ENCODE measurements around the gene NT5M.
"Not testable (repeated sequence)": the region's sequence is repeated elsewhere in the genome, so short reads cannot be mapped to it uniquely, and the experiment has no call there.

Gene NT5M

GRCh38 chr17:17280613-17281549 lies 22.3 kb upstream of the NT5M start, which contains the start of gene COPS3:
Gene COPS3 (minus strand): TSS chr17:17281246. CDS start chr17:17281186, 60 bp downstream.
- Histone ChIP-seq H3K27ac (ENCODE audit: low read depth, low read length) (peak within 1 kb of the TSS; percentile 97), H3K9ac (ENCODE audit: low read length) (peak within 1 kb of the TSS; percentile 54), H3K4me3 (ENCODE audit: low read length) (peak within 1 kb of the TSS; percentile 62), H3K27me3 (ENCODE audit: control insufficient read depth, insufficient read depth, low read length) (no peaks in the 10 kb centered on the region), H3K36me3 (ENCODE audit: control insufficient read depth, insufficient read depth, low read length) (no peaks in the 10 kb centered on the region), H3K4me1 (ENCODE audit: control insufficient read depth, insufficient read depth, low read length) (peaks cover 8% of the 10 kb centered on the region)

DNA sequence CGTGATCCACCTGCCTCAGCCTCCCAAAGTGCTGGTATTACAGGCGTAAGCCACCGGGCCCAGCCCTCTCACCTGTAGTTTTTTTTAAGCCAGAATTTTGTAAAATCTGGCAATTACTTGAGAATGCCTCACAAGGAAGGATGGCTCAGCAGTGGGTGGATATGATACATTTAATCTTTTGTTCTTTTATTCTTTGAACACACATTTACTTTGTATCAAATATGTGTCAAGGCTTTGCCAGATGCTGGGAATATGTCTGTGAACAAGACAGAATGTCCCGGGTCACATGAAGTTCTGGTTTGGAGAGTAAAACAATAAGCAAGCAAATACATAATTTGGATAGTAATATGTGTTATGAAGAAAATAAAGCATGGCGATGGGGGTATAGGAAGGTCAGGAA lies 17.2 kb upstream of the NT5M start:
- no peak overlapping the region for H3K4me3 ChIP-seq (ENCODE audit: low read length)
- H3K4me1 ChIP-seq (ENCODE audit: control insufficient read depth, insufficient read depth, low read length), result peaks cover 3% of the 10 kb centered on the region
- no peak overlapping the region for H3K9ac ChIP-seq (ENCODE audit: low read length)
- H3K27ac ChIP-seq (ENCODE audit: low read depth, low read length), result no peak overlapping the region
- no peaks in the 10 kb centered on the region for H3K27me3 ChIP-seq (ENCODE audit: control insufficient read depth, insufficient read depth, low read length)
- no peaks in the 10 kb centered on the region for H3K36me3 ChIP-seq (ENCODE audit: control insufficient read depth, insufficient read depth, low read length)

DNA sequence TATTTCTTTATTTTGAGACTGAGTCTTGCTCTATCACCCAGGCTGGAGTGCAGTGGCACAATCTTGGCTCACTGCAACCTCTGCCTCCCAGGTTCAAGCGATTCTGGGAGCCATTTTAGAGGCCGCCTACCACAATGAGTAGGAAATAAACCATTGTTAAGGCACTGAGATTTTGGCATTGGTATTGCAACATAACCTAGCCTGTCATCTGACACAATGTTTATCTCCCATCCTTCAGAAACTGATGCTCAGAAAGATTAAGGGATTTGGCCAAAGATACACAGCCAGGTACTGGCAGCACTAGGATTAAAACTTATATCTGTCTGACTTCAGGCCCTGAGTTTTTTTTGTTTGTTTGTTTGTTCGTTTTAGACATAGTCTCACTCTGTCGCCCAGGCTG lies 14.1 kb upstream of the NT5M start:
- H3K4me3 ChIP-seq (ENCODE audit: low read length), result no peak overlapping the region
- no peaks in the 10 kb centered on the region for H3K4me1 ChIP-seq (ENCODE audit: control insufficient read depth, insufficient read depth, low read length)
- H3K27ac ChIP-seq (ENCODE audit: low read depth, low read length), result no peak overlapping the region
- H3K9ac ChIP-seq (ENCODE audit: low read length), result no peak overlapping the region
- no peaks in the 10 kb centered on the region for H3K27me3 ChIP-seq (ENCODE audit: control insufficient read depth, insufficient read depth, low read length)
- H3K36me3 ChIP-seq (ENCODE audit: control insufficient read depth, insufficient read depth, low read length), result no peaks in the 10 kb centered on the region

GRCh38 chr17:17289701-17290100 lies 13.5 kb upstream of the NT5M start:
- H3K27ac ChIP-seq (ENCODE audit: low read depth, low read length), result no peak overlapping the region
- H3K36me3 ChIP-seq (ENCODE audit: control insufficient read depth, insufficient read depth, low read length), result no peaks in the 10 kb centered on the region
- no peak overlapping the region for H3K9ac ChIP-seq (ENCODE audit: low read length)
- no peaks in the 10 kb centered on the region for H3K27me3 ChIP-seq (ENCODE audit: control insufficient read depth, insufficient read depth, low read length)
- H3K4me3 ChIP-seq (ENCODE audit: low read length), result no peak overlapping the region
- H3K4me1 ChIP-seq (ENCODE audit: control insufficient read depth, insufficient read depth, low read length), result no peaks in the 10 kb centered on the region

DNA sequence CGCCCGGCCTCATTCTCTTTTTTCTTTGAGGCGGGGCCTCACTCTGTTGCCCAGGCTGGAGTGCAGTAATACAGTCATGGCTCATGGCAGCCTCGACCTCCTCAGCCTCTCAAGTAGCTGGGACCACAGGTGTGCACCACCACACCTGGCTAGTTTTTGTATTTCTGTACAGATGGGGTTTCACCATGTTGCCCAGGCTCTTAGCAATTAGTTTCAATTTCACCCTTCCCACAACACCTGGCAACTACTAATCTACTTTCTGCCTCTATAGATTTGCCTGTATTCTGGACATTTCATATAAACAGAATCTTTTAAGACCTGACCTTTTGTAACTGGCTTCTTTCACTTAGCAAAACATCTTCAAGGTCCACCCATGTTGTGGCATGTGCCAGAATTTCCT lies 8.0 kb upstream of the NT5M start:
- Histone ChIP-seq H3K36me3 (ENCODE audit: control insufficient read depth, insufficient read depth, low read length) (no peaks in the 10 kb centered on the region), H3K9ac (ENCODE audit: low read length) (no peak overlapping the region), H3K27ac (ENCODE audit: low read depth, low read length) (no peak overlapping the region), H3K4me3 (ENCODE audit: low read length) (no peak overlapping the region), H3K27me3 (ENCODE audit: control insufficient read depth, insufficient read depth, low read length) (no peaks in the 10 kb centered on the region), H3K4me1 (ENCODE audit: control insufficient read depth, insufficient read depth, low read length) (no peaks in the 10 kb centered on the region)

DNA sequence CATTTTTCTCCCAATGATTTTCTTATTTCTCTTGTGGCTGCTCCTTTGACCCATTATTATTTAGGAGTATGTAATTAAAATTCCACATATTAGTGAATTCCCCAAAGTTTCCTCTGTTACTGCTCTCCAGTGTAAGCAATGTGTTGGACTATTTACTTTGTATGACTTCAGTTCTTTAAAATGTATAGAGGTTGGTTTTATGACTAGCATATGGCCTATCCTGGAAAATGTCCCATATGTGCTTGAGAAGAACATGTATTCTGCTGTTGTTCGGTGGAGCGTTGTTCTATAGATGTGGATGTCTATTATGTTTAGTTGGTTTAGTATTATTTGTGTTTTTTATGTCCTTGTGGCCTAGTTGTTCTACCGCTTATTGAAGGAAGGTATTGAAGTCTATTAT lies 6.0 kb upstream of the NT5M start:
- H3K4me1 ChIP-seq (ENCODE audit: control insufficient read depth, insufficient read depth, low read length), result no peaks in the 10 kb centered on the region
- no peaks in the 10 kb centered on the region for H3K27me3 ChIP-seq (ENCODE audit: control insufficient read depth, insufficient read depth, low read length)
- H3K4me3 ChIP-seq (ENCODE audit: low read length), result no peak overlapping the region
- no peaks in the 10 kb centered on the region for H3K36me3 ChIP-seq (ENCODE audit: control insufficient read depth, insufficient read depth, low read length)
- no peak overlapping the region for H3K9ac ChIP-seq (ENCODE audit: low read length)
- H3K27ac ChIP-seq (ENCODE audit: low read depth, low read length), result no peak overlapping the region

DNA sequence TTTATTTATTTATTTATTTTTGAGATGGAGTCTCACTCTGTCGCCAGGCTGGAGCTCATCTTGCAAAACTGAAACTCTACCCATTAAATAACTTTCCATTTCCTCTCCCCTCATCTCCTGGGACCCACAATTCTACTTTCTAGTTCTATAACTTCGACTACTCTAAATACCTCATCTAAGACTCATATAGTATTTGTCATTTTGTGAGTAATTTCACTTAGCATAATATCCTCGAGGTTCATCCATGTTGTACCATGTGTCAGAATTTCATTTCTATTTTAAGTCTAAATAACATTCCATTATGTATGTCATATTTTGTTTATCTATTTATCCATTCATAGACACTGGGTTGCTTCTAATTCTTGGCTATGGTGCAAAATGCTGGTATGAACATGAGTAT lies 5.1 kb upstream of the NT5M start:
- no peak overlapping the region for H3K9ac ChIP-seq (ENCODE audit: low read length)
- H3K4me3 ChIP-seq (ENCODE audit: low read length), result no peak overlapping the region
- no peaks in the 10 kb centered on the region for H3K4me1 ChIP-seq (ENCODE audit: control insufficient read depth, insufficient read depth, low read length)
- no peaks in the 10 kb centered on the region for H3K36me3 ChIP-seq (ENCODE audit: control insufficient read depth, insufficient read depth, low read length)
- H3K27ac ChIP-seq (ENCODE audit: low read depth, low read length), result no peak overlapping the region
- no peaks in the 10 kb centered on the region for H3K27me3 ChIP-seq (ENCODE audit: control insufficient read depth, insufficient read depth, low read length)

DNA sequence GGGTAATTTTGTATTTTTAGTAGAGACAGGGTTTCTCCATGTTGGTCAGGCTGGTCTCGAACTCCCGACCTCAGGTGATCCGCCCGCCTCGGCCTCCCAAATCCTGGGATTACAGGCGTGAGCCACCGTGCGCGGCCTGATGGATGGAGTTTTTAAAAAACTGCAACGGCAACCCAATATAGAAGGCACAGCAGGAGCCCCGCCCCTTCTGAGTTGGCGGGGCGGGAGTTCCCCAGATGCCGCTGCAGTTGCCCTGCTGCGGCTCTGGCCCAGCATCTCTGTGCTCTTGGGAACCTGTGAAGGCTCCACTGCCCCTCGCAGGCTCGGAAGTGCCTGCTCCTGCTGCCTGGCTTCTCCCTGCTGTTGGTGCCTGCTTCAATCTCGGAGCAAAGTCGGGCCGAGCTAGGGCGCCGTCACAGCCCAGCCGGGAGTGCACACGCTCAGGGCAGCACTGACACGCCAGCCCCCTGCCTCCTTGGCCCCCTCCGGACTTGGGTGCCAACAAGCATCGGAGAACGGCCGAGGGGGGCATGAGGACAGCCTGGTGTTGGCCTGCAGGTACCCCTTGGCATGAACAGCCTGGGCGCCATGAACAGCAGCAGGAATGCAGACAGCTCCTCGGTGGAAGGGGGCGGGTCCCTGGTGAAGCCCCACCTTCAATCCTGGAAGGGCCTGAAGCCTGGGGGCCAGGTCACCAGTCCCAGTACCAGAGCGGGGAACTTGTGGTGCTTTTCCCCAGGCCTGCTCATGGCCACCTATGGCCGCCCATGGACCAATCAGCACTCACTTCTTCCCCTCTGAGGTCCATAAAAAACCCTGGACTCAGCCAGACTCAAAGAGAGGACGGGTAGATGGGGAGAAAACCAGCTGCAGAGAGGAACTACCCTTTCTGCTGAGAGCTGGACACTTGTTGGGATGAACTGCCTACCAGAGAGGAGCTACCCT lies 2.3 kb upstream of the NT5M start:
- Histone ChIP-seq H3K4me3 (ENCODE audit: low read length) (peak overlapping the region; percentile 61), H3K36me3 (ENCODE audit: control insufficient read depth, insufficient read depth, low read length) (no peaks in the 10 kb centered on the region), H3K9ac (ENCODE audit: low read length) (no peak overlapping the region), H3K27me3 (ENCODE audit: control insufficient read depth, insufficient read depth, low read length) (no peaks in the 10 kb centered on the region), H3K4me1 (ENCODE audit: control insufficient read depth, insufficient read depth, low read length) (peaks cover 5% of the 10 kb centered on the region), H3K27ac (ENCODE audit: low read depth, low read length) (peak overlapping the region; percentile 64)

DNA sequence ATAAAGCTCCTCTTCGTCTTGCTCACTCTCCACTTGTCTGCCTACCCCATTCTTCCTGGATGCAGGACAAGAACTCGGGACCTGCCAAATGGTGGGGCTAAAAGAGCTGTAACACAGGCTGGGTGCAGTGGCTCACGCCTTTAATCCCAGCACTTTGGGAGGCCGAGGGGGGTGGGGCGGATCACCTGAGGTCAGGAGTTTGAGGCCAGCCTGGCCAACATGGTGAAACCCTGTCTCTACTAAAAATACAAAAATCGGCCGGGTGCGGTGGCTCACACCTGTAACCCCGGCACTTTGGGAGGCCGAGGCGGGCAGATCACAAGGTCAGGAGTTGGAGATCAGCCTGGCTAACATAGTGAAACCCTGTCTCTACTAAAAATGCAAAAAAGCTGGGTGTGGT lies 1.5 kb upstream of the NT5M start:
- H3K36me3 ChIP-seq (ENCODE audit: control insufficient read depth, insufficient read depth, low read length); H3K4me3 ChIP-seq (ENCODE audit: low read length); H3K27ac ChIP-seq (ENCODE audit: low read depth, low read length): not testable (repeated sequence)

DNA sequence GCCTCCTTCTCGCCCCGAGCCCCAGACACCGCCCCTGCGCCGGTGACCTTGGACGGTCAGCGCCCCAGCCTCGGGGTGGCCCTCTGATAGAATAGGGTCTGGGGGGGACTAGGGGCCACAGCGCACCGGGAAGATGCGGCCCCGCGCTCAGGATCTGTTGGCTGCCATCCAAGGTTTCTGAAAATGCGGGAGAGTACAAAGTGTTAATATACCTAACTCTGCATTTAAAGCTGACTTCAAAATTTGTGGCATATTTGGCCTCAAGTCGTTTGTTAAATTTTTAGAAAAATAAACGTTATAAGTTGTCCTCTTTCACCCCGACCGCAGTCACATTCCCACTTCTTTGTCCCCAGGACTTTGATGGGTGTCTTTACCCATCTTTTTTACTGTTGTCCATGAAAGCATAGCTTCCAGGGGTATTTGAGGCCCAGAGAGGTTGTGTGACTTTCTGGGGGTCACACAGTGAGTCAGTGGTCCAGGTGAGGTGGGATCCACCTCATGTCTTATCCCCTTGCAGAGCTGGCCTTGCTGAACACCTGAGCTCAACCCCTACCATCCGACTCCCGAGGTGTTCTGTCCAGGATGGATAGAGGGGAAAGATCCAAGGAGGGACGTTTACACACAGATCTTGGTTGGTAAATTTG lies 796 bp downstream of the NT5M start:
- Histone ChIP-seq H3K36me3 (ENCODE audit: control insufficient read depth, insufficient read depth, low read length) (no peaks in the 10 kb centered on the region), H3K27me3 (ENCODE audit: control insufficient read depth, insufficient read depth, low read length) (no peaks in the 10 kb centered on the region), H3K4me3 (ENCODE audit: low read length) (peak overlapping the region; percentile 55), H3K27ac (ENCODE audit: low read depth, low read length) (peak overlapping the region; percentile 72), H3K9ac (ENCODE audit: low read length) (no peak overlapping the region), H3K4me1 (ENCODE audit: control insufficient read depth, insufficient read depth, low read length) (peaks cover 5% of the 10 kb centered on the region)

More for the DNA sequence above, 1.5 kb upstream of the NT5M start:
- H3K4me1 ChIP-seq (ENCODE audit: control insufficient read depth, insufficient read depth, low read length); H3K9ac ChIP-seq (ENCODE audit: low read length); H3K27me3 ChIP-seq (ENCODE audit: control insufficient read depth, insufficient read depth, low read length): not testable (repeated sequence)

- Histone ChIP-seq H3K9ac (ENCODE audit: low read length) (no peak overlapping the region), H3K4me1 (ENCODE audit: control insufficient read depth, insufficient read depth, low read length) (peaks cover 5% of the 10 kb centered on the region), H3K27me3 (ENCODE audit: control insufficient read depth, insufficient read depth, low read length) (no peaks in the 10 kb centered on the region), H3K36me3 (ENCODE audit: control insufficient read depth, insufficient read depth, low read length) (no peaks in the 10 kb centered on the region), H3K4me3 (ENCODE audit: low read length) (no peak overlapping the region), H3K27ac (ENCODE audit: low read depth, low read length) (no peak overlapping the region)
These were observed 1.4 kb downstream of the NT5M start for GRCh38 chr17:17304521-17304985.

- no peaks in the 10 kb centered on the region for H3K36me3 ChIP-seq (ENCODE audit: control insufficient read depth, insufficient read depth, low read length)
- H3K9ac ChIP-seq (ENCODE audit: low read length), result no peak overlapping the region
- H3K4me1 ChIP-seq (ENCODE audit: control insufficient read depth, insufficient read depth, low read length), result peaks cover 5% of the 10 kb centered on the region
- no peak overlapping the region for H3K4me3 ChIP-seq (ENCODE audit: low read length)
- H3K27ac ChIP-seq (ENCODE audit: low read depth, low read length), result no peak overlapping the region
- no peaks in the 10 kb centered on the region for H3K27me3 ChIP-seq (ENCODE audit: control insufficient read depth, insufficient read depth, low read length)
These were observed 2.2 kb downstream of the NT5M start for GRCh38 chr17:17305281-17305801.

Data from rectal smooth muscle tissue (tissue), 1 donor.